K562 (cell line): Measurements from ENCODE around the gene ZNF346. TPM values are rescaled to one million over a fixed set of nuclear protein-coding genes. Genes with fewer than 3 reads are reported as not detected.

ENCODE experiments used
- ATAC-seq: fragments of 200-7000 bp; cut with Tn5 transposase; 3 replicates; pipeline ENCODE4 v1.9.1; 2020; ENCODE audit warnings: moderate library complexity
- BruUV-seq: library from RNA; stranded (reverse); fragments of 400-500 nt; replicated peaks from 2 replicates; lab custom pipeline; 2021; lab: Mats Ljungman, UMichigan
- CTCF ChIA-PET: fragments of 300-600 bp; formaldehyde crosslinking; extraction: SDS; loops from one replicate; lab custom pipeline; 2021; ENCODE audit warnings: low intra/inter-chr PET ratio; lab: Yijun Ruan, JAX
- POLR2A ChIA-PET: fragments of 300-600, 350-650 bp; sonication (Branson Sonifier 250); formaldehyde crosslinking; extraction: SDS; loops from one replicate; lab custom pipeline; 2021; ENCODE audit warnings: antibody characterized with exemption, inconsistent platforms; lab: Yijun Ruan, JAX
- DNase-seq, 4 experiments: peaks; one replicate each; pipeline versions ENCODE4 v3.0.0 to v3.0.0-alpha.2; 2011 to 2018; ENCODE audit warnings: low spot score in 3 of 4, mixed read lengths in 3 of 4; ENCODE audit errors: extremely low read depth in 1 of 4
- FAIRE-seq: peaks from 2 replicates; lab custom pipeline; 2011; peaks lifted over from hg19 to GRCh38; lab: Jason Lieb, UNC
- H2AFZ ChIP-seq: 2 replicates; pipeline ENCODE4 v1.6.0; 2011; ENCODE audit warnings: low read depth, low read length, control low read depth, inconsistent platforms
- H3K27ac ChIP-seq: fragments of 200-600 bp; 3 replicates; pipeline ENCODE4 v1.8.0; 2011; ENCODE audit warnings: low read depth, mild to moderate bottlenecking, control low read depth, inconsistent platforms, low read length, moderate library complexity, mixed read lengths; ENCODE audit errors: extremely low read depth
- H3K27me3 ChIP-seq, 2 experiments: fragments of 300-600 bp in 1 of 2; 2 replicates in 1 of 2; 3 replicates in 1 of 2; pipeline versions ENCODE4 v1.6.0 to v1.8.0; 2011; ENCODE audit warnings: inconsistent platforms in 2 of 2, low read length in 2 of 2, mild to moderate bottlenecking in 1 of 2, mixed read lengths in 1 of 2, moderate library complexity in 1 of 2; ENCODE audit not compliant: control insufficient read depth in 2 of 2, insufficient read depth in 2 of 2
- H3K36me3 ChIP-seq: fragments of 300-600 bp; 3 replicates; pipeline ENCODE4 v1.8.0; 2011; ENCODE audit warnings: mild to moderate bottlenecking, low read length, inconsistent platforms; ENCODE audit not compliant: control insufficient read depth, insufficient read depth
- H3K4me1 ChIP-seq, 2 experiments: fragments of 200-600 bp in 1 of 2; replicated peaks in 1 of 2; 2 replicates in 1 of 2; 3 replicates in 1 of 2; pipeline versions ENCODE4 v1.5.1 to v1.8.0; 2011; ENCODE audit warnings: inconsistent platforms in 2 of 2, low read length in 2 of 2, mild to moderate bottlenecking in 1 of 2, mixed read lengths in 1 of 2, moderate library complexity in 1 of 2; ENCODE audit not compliant: control insufficient read depth in 2 of 2, insufficient read depth in 2 of 2
- H3K4me2 ChIP-seq: 2 replicates; pipeline ENCODE4 v1.6.1; 2011; ENCODE audit warnings: low read length, control low read depth, inconsistent platforms, mixed read lengths; ENCODE audit not compliant: insufficient read depth
- H3K4me3 ChIP-seq: fragments of 200-600 bp; sonication (generic), shearing (Covaris generic); 2 replicates; pipeline ENCODE4 v1.5.1; 2016; ENCODE audit warnings: control low read depth, inconsistent platforms
- H3K79me2 ChIP-seq: fragments of 200-600 bp; 3 replicates; pipeline ENCODE4 v1.8.0; 2011; ENCODE audit warnings: low read length, inconsistent platforms; ENCODE audit not compliant: control insufficient read depth, insufficient read depth
- H3K9ac ChIP-seq, 2 experiments: 2 replicates each; pipeline versions ENCODE4 v1.6.0 to v1.6.1; 2011; ENCODE audit warnings: low read depth in 2 of 2, low read length in 2 of 2, control low read depth in 1 of 2, inconsistent platforms in 1 of 2, mild to moderate bottlenecking in 1 of 2, mixed read lengths in 1 of 2; ENCODE audit not compliant: insufficient read depth in 1 of 2
- H3K9me1 ChIP-seq: one replicate; pipeline ENCODE4 v1.6.0; 2011; ENCODE audit warnings: inconsistent platforms, mild to moderate bottlenecking, low read length, moderate library complexity; ENCODE audit not compliant: control insufficient read depth, insufficient read depth
- H3K9me3 ChIP-seq: replicated peaks from 2 replicates; pipeline ENCODE4 v1.5.1; 2011; ENCODE audit warnings: low read depth, low read length, inconsistent platforms; ENCODE audit not compliant: control insufficient read depth, insufficient read depth
- H4K20me1 ChIP-seq: replicated peaks from 2 replicates; pipeline ENCODE4 v1.6.1; 2011; ENCODE audit warnings: low read length, inconsistent platforms, mixed read lengths; ENCODE audit not compliant: control insufficient read depth, insufficient read depth
- CCNT2 ChIP-seq: IDR thresholded peaks from 2 replicates; pipeline ENCODE4 v1.6.1; 2011; ENCODE audit warnings: borderline replicate concordance, low read depth, mild to moderate bottlenecking, moderate library complexity, mixed read lengths, low read length; ENCODE audit not compliant: insufficient read length; ENCODE audit errors: extremely low read depth
- DIDO1 ChIP-seq: fragments of 450-650 bp; IDR thresholded peaks from 2 replicates; pipeline ENCODE4 v1.6.1; 2016; ENCODE audit warnings: low read depth, missing biosample characterization, missing genetic modification characterization
- EP300 ChIP-seq: IDR thresholded peaks from 2 replicates; pipeline ENCODE4 v1.6.1; 2012; ENCODE audit warnings: low read length, improper control_type of control experiment
- FOSL1 ChIP-seq: fragments of 200-800 bp; sonication (Bioruptor generic); conservative IDR thresholded peaks from 2 replicates; pipeline ENCODE4 v1.6.1; 2016; ENCODE audit warnings: missing genetic modification characterization, missing compliant biosample characterization
- RBM15 ChIP-seq: fragments of 200-400 bp; formaldehyde crosslinking; IDR thresholded peaks from 2 replicates; pipeline ENCODE4 v1.6.1; 2018; ENCODE audit warnings: mild to moderate bottlenecking, low read length, moderate library complexity; ENCODE audit not compliant: insufficient read depth
- ZBED1 ChIP-seq: IDR thresholded peaks from 2 replicates; pipeline ENCODE4 v1.6.1; 2014
- ZNF146 ChIP-seq: IDR thresholded peaks from one replicate; pipeline ENCODE4 v1.6.1; 2018; ENCODE audit warnings: missing compliant biosample characterization; ENCODE audit not compliant: unreplicated experiment
- ZNF445 ChIP-seq: fragments of 250-450 bp; sonication (Bioruptor Pico); IDR thresholded peaks from 2 replicates; pipeline ENCODE4 v1.4.0; 2020; ENCODE audit warnings: low read depth, mild to moderate bottlenecking, moderate library complexity
- ZNF77 ChIP-seq: fragments of 250-450 bp; sonication (Bioruptor Pico); IDR thresholded peaks from 2 replicates; pipeline ENCODE4 v1.5.0; 2020
- WGBS: fragments of 100-300 bp; shearing (Covaris generic); methylation state at CpG from one replicate; pipeline ENCODE4 v1.1.6; 2016; ENCODE audit warnings: low coverage, mixed read lengths; ENCODE audit not compliant: insufficient coverage; ENCODE audit errors: missing lambda C conversion rate; 5-methylcytosine and 5-hydroxymethylcytosine counted together
- in situ Hi-C: fragments of 300-500 bp; cut with MboI; formaldehyde crosslinking; loops from 4 replicates; pipeline ENCODE4 v1.15.0; 2018; ENCODE audit warnings: inconsistent platforms, mixed read lengths
- intact Hi-C: fragments of 100-400 bp; cut with micrococcal nuclease; formaldehyde crosslinking; loops from 2 replicates; pipeline ENCODE4 v1.14.2; 2022
- polyA plus RNA-seq, 8 experiments: library from polyadenylated mRNA; depleted of rRNA in 4 of 8; stranded (reverse) in 5 of 8; unstranded in 3 of 8; fragments of >200 nt; fragmentation: Nextera tagmentation in 2 of 8; fragmentation: Illumina TruSeq in 1 of 8; extraction: Ambion mirVana in 2 of 8; extraction: Trizol in 1 of 8; gene quantifications; 2 replicates each; pipeline versions ENCODE4 v1.2.1 to v1.2.3, GENCODE V29; 2011 to 2014; ENCODE audit warnings: inconsistent platforms in 1 of 8, missing spikeins in 1 of 8
- total RNA-seq, 7 experiments: library from RNA; depleted of rRNA in 6 of 7; stranded (reverse); fragments of >200 nt in 6 of 7; fragmentation: Illumina TruSeq in 2 of 7; extraction: Trizol in 2 of 7; gene quantifications; 2 replicates each; pipeline versions ENCODE4 v1.2.1 to v1.2.3, GENCODE V29; 2011 to 2021; ENCODE audit warnings: low replicate concordance in 1 of 7
- TF ChIP-seq, protein P1 (sequence below): fragments of 450-650 bp; formaldehyde crosslinking; conservative IDR thresholded peaks from 2 replicates; pipeline ENCODE4 v1.4.0; 2022; ENCODE audit warnings: mild to moderate bottlenecking, missing genetic modification characterization
- TF ChIP-seq, protein P2 (sequence below): fragments of 250-450 bp; sonication (Bioruptor Pico); IDR thresholded peaks from 2 replicates; pipeline ENCODE4 v1.8.0; 2021; ENCODE audit warnings: mild to moderate bottlenecking, moderate library complexity

The ZNF346 gene
- total and polyA plus RNA-seq, 9 of the 15 experiments (the other 6 are each of a cell fraction or from before 2014, with no cell fraction given): 5.0 to 25.1 (median 20.1) TPM

DNA sequence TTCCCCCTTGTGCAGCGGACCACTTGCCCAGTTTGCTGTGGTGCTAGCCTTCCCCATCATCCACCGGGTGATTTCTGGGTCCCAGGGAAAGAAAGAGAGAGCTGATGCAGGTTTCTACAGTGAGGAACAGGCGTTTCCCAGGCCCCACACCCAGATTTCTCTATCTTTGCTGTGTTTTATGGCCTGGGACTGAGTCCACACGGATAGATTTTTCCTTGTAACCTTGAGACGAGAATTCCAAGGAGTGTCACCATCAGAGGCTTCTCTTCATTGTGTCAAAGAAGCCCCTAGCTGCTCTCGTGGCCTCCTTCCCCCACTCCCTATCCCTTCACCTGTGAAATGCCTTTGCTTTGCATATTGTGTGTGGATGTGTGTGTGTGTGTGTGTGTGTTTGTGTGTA, 43.0 kb downstream of the ZNF346 start:
- H3K4me1 ChIP-seq: no peaks in the 10 kb centered on the region
- no peak overlapping the region for H2AFZ ChIP-seq
- 47% methylated on average over 6 of the region's 6 CpGs for WGBS
- TF ChIP-seq EP300: no peak
- no peak for TF ChIP-seq RBM15
- TF ChIP-seq, protein P1, sequence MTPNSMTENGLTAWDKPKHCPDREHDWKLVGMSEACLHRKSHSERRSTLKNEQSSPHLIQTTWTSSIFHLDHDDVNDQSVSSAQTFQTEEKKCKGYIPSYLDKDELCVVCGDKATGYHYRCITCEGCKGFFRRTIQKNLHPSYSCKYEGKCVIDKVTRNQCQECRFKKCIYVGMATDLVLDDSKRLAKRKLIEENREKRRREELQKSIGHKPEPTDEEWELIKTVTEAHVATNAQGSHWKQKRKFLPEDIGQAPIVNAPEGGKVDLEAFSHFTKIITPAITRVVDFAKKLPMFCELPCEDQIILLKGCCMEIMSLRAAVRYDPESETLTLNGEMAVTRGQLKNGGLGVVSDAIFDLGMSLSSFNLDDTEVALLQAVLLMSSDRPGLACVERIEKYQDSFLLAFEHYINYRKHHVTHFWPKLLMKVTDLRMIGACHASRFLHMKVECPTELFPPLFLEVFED (CRISPR knock-in tag): no peak
- TF ChIP-seq CCNT2: no peak
- TF ChIP-seq DIDO1: no peak
- TF ChIP-seq FOSL1: no peak
- no peak for TF ChIP-seq ZNF77 (CRISPR knock-in tag)
- TF ChIP-seq, protein P2, sequence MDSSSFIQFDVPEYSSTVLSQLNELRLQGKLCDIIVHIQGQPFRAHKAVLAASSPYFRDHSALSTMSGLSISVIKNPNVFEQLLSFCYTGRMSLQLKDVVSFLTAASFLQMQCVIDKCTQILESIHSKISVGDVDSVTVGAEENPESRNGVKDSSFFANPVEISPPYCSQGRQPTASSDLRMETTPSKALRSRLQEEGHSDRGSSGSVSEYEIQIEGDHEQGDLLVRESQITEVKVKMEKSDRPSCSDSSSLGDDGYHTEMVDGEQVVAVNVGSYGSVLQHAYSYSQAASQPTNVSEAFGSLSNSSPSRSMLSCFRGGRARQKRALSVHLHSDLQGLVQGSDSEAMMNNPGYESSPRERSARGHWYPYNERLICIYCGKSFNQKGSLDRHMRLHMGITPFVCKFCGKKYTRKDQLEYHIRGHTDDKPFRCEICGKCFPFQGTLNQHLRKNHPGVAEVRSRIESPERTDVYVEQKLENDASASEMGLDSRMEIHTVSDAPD (CRISPR knock-in tag): no peak
- no peak for TF ChIP-seq ZNF146 (CRISPR knock-in tag)
- no peak for TF ChIP-seq ZBED1
- no peak for TF ChIP-seq ZNF445 (CRISPR knock-in tag)
- POLR2A ChIA-PET: interaction anchor here (0.6 kb wide), 1 partner anchor 208 kb away, joined by 3 read pairs; no protein-coding TSS in a partner anchor
- intact Hi-C loops (no loop called here), in situ Hi-C loops (no loop called here)
- no peaks in the 10 kb centered on the region for H3K27me3 ChIP-seq
- CTCF ChIA-PET: no interaction called here
- H3K4me3 ChIP-seq: no peak overlapping the region
- no peaks in the 10 kb centered on the region for H3K79me2 ChIP-seq
- H3K9ac ChIP-seq: no peak overlapping the region
- DNase-seq (no peak), ATAC-seq (no peak), FAIRE-seq (no peak)
- 0 out of 2 replicates have a peak, but pooled peaks cover 3% of the 10 kb centered on the region for H4K20me1 ChIP-seq
- no peak overlapping the region for H3K27ac ChIP-seq
- H3K36me3 ChIP-seq: peaks cover 52% of the 10 kb centered on the region; the same call in 2 of the 3 replicates
- no peaks in the 10 kb centered on the region for H3K9me3 ChIP-seq
- no TSS peak for BruUV-seq
- no peak overlapping the region for H3K4me2 ChIP-seq
- no peaks in the 10 kb centered on the region for H3K9me1 ChIP-seq
